NCI-H1105 treated with DMSO at 0.1 percent for 48 hours (cell line): ENCODE data around the gene UGT1A3.
"Not testable (repeated sequence)": the region's sequence is repeated elsewhere in the genome, so short reads cannot be mapped to it uniquely, and the experiment has no call there.

Source experiments
- DNase-seq: peaks from one replicate; lab custom pipeline; 2025; lab: John Stamatoyannopoulos, UW

Gene UGT1A3

DNA sequence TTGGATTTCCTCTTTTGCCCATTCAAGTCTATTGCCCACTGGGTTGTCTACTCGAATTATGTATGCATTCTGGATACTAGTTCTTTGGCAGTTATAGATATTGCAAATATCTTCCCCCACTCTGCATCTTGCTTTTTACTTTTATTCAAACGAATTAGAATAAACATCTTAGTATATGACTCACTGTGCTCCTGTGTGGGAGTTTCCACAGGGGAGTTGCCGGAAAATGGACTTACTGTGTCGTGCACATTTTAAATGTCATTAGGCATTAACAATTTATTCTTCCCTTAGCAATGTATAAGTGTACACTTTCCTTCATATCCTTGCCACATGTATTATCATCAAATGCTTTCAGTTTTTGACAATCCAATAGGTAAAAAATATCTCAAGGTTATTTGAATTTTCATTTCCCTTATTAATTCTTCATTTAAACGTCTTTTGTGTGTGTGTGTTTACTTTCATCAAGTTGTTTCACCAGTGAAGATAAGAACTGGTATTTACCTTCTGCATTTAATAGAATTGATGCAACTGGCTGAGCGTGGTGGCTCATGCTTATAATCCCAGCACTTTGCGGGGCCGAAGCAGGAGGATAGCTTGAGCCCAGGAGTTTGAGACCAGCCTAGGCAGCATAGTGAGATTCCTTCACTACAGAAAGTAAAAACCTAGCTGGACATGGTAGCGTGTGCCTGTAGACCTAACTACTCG, 20.8 kb upstream of the UGT1A3 start:
- DNase-seq, result no peak

DNA sequence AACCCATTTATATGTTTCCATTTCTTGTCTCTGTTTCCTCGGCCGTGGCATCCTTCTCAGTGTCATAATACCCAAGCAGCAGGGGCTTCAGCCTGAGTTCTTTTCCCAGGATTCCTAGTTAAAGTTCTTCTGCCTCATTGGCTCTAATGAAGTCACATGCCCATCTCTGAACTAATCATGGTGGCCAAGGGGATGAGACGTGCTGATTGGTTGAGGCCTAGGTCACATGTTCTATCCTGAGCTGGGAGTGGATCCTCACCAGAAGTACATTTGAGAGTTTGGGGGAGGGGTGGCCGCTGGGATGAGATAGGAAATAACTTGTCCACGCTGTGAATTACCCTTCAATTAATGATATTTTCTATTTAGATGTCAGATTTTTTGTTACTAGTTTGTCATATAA, 19.9 kb upstream of the UGT1A3 start:
- DNase-seq, result no peak

DNA sequence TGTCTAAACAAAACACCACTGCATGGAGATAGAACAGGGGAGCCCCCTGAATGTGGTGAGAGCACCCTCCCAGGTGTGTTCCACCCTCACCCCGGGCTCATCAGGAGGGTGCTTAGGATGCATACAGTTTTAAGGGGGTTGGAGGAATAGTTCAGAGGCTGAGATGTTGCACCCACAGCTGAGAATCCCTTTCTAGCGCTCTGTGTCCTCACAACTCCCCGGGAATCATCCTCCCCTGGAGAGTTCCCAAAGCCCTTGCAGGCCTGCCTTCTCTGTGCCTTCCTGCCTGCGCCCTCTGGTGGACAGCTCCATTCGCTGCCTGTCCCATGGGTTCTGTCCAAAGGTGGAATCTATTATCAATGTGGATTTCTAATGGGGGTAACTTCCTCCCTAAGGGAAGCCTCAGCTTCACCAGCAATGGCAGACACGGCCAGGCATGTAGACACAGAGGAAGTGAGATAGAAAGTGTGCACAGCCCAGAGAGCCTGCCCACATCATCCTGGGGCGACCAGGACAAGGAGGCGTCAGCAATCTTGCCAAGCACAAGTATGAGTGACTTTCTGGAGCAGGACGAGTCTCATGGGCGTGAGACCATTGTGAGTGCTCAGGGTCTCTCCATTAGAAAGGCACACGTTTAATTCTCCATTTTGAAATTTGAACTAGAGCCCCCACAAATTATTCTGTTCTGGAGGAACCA, 17.4 kb upstream of the UGT1A3 start:
- peak; percentile 54 for DNase-seq

DNA sequence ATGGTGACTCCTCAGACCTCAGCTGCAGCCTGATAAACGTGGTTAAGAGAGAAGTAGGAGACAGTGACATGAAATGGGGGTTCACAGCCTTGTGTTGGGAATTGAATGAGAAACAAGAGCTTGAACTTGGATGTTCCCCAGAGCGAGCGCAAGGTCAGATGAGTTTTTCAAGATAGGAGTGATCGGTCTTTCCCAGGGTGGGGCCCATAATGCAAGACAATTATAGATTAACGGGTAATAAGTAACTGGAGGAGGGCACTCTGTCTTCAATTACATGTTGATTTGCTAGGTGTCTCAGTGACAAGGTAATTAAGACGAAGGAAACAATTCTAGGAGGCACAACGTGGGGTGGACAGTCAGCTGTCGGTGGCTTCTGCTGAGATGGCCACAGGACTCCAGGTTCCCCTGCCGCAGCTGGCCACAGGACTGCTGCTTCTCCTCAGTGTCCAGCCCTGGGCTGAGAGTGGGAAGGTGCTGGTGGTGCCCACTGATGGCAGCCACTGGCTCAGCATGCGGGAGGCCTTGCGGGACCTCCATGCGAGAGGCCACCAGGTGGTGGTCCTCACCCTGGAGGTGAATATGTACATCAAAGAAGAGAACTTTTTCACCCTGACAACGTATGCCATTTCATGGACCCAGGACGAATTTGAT, 16.1 kb upstream of the UGT1A3 start, which contains the start of gene UGT1A5:
Gene UGT1A5 (plus strand): TSS at position 297 of the 651 bp plus-strand sequence. CDS start 85 bp downstream, at position 382.
- no peak for DNase-seq

DNA sequence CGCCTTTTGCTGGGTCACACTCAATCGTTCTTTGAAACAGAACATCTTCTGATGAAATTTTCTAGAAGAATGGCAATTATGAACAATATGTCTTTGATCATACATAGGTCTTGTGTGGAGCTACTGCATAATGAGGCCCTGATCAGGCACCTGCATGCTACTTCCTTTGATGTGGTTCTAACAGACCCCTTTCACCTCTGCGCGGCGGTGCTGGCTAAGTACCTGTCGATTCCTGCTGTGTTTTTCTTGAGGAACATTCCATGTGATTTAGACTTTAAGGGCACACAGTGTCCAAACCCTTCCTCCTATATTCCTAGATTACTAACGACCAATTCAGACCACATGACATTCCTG, 15.6 kb upstream of the UGT1A3 start:
- no peak for DNase-seq

DNA sequence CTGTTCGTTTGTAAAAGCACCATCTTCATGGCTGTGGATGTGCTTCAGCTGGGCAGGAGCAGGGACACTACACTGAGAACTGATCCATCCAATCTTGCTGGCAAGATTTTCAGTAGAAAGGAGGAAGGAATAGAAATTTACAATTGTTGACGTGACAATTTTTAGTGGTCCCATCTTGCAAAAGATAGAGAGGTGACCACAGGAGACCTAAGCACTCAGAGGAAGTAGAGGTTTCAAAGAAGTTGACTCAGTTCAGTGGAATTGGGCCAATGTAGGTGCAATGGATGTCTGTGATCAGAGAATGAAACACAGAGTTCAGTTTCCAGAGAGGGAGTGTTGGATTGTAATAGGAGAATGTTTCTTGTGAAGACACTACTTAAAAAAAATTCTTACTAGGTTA, 14.7 kb upstream of the UGT1A3 start:
- no peak for DNase-seq

DNA sequence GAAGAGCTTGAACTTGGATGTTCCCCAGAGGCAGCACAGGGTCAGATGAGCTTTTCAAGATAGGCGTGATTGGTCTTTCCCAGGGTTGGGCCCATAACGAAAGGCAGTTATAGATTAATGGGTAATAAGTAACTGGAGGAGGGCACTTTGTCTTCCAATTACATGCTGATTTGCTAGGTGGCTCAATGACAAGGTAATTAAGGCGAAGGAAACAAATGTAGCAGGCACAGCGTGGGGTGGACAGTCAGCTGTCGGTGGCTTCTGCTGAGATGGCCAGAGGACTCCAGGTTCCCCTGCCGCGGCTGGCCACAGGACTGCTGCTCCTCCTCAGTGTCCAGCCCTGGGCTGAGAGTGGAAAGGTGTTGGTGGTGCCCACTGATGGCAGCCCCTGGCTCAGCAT, 10.3 kb upstream of the UGT1A3 start, which contains the start of gene UGT1A4:
Gene UGT1A4 (plus strand): TSS at position 185 of the 400 bp plus-strand sequence. CDS start 85 bp downstream, at position 270.
- DNase-seq, result no peak

DNA sequence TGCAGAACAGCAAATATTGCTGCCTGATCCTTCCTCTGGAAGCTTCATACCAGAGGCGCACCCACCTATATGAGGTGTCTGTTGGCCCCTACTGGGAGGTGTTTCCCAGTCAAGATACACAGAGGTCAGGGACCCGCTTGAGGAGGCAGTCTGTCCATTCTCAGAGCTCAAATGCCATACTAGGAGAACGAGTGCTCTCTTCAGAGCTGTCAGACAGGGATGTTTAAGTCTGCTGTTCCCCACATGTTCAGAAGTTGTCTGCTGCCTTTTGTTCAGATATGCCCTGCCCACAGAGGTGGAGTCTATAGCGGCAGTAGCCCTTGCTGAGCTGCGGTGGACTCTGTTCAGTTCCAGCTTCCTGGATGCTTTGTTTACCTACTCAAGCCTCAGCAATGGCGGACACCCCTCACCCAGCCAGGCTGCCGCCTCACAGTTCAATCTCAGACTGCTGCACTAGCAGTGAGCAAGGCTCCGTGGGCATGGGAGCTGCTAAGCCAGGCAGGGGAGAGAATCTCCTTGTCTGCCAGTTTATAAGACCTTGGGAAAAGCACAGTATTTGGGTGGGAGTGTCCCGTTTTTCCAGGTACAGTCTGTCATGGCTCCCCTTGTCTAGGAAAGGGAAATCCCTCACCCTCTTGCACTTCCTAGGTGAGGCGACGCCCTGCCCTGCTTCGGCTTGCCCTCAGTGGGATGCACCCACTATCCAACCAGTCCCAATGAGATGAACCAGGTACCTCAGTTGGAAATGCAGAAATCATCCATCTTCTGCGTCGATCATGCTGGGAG, 8.2 kb downstream of the UGT1A3 start:
- DNase-seq, result not testable (repeated sequence)

DNA sequence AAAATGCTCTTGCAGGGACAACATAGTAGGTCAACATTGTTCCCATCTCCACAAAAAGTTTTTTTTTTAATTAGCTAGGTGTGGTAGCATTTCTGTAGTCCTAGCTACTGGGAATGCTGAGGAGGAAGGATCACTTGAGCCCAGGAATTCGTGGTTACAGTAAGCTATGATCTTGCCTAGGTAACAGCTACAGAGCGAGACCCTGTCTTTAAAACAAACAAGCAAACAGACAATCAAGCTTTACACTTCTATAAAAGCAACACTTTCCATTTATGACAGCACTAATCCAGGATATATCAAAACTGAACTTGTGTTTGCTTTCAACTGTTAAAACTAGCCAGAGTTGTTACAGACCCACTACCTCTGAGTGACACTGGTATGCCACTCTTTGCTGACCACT, 12.0 kb downstream of the UGT1A3 start:
- DNase-seq, result no peak

DNA sequence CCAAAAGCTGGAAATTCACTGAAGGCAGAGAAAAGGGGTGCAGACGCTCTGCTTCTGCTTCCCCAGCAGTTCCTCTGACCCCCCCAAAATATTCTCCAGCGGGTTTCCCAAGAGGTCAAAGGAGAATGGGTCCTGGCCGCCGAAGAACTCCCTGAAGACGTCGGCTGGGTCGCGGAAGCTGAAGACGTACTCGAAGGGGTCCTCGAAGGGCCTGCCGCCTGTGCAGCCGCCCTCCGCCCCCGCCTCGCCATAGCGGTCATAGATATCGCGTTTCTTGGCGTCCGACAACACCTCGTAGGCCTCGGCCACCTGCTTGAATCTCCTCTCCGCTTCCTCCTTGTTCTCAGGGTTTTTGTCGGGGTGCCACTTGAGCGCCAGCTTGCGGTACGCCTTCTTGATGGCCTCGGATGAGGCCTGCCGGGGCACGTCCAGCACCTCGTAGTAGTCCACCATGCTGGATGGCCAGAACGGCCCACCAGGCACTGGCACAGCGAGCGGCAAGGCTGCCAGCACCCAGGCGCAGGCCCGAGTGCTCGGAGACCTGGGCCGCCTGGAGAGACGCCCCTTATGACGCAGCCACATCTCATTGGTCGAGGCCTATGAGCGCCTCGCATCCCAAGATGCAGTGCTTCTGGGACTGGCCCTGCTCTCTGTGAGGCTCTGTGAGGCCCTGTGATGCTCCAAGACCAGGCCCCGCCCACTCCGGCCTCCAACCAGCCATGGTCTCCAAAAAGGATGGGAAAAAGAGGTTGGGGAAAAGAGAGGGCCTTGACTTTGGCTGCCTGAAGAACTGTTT, 14.8 kb downstream of the UGT1A3 start:
- no peak for DNase-seq

DNA sequence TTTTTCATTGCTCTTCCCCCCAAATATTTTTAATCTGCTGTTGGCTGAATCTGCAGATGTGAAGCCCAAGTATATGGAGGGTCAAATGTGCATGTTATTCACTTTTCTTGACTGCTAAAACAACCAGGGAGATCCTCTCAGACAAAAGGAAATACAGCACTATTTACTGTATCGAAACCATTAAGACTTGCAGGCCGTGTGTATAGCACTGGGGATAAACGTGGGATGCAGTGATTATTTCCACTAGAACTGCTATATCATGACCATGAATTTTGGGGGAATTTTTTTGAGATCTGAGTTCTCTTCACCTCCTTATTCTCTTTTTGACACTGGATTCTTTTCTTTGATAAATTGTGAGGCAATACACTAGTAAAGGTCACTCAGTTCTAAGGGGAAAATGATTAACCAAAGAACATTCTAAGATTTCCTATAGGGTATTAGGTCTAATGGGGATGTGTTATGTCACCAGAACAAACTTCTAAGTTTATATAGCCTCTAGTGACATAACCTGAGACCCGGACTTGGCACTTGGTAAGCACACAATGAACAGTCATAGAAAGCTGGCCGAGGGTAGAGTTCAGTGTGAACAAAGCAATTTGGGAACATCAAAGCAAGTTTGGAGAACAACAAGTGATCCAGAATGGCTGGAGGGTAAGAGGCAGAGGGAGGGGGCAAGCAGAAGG, 16.4 kb downstream of the UGT1A3 start:
- no peak for DNase-seq

DNA sequence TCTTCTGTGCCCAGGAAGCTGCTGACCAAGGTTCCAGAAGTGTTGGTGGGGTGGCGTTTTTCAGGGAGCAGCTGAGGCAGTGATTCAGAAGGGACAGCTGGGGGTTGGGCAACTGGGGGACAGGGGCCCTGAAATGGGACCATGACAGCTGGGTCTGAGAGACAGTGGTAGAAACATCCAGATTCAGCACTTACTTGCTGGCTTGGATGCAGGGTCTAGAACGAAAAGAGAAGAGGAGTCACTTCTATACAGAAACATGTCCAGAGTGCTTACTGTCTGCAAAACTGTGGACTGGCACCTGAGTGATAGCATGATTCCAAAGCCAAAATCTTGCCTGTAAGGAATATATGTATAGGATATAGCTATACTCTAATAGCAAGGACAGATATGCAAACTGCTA, 17.0 kb downstream of the UGT1A3 start:
- not testable (repeated sequence) for DNase-seq

DNA sequence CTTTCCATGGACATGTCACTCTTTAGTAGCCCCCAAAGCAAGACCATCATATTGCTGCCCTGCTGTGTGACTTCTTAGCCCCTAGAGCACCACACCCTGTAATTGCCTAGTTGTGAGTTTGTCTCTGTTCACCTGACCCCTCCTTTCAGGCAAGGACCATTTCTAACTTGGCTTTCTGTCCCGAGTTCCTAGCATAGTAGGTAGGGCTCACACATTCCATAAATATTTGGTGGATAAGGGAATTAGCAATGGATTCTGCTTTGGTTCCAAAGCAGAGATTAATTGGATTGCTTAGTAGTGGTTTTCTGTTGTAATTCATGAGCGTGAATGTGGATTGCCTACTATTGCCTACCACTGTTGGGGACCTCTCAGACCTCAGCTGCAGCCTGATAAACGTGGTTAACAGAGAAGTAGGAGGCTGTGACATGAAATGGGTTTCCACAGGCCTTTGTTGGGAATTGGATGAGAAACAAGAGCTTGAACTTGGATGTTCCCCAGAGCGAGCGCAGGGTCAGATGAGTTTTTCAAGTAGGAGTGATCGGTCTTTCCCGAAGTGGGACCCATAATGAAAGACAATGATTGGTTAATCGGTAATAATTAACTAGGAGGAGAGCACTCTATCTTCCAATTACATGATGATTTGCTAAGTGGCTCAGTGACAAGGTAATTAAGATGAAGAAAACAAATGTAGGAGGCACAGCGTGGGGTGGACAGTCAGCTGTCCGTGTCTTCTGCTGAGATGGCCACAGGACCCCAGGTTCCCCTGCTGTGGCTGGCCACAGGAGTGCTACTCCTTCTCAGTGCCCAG, 17.8 kb downstream of the UGT1A3 start:
- no peak for DNase-seq

DNA sequence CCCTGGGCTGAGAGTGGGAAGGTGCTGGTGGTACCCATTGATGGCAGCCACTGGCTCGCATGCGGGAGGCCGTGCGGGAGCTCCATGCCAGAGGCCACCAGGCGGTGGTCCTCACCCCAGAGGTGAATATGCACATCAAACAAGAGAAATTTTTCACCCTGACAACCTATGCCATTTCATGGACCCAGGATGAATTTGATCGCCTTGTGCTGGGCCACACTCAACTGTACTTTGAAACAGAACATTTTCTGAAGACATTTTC, 18.4 kb downstream of the UGT1A3 start:
- no peak for DNase-seq

DNA sequence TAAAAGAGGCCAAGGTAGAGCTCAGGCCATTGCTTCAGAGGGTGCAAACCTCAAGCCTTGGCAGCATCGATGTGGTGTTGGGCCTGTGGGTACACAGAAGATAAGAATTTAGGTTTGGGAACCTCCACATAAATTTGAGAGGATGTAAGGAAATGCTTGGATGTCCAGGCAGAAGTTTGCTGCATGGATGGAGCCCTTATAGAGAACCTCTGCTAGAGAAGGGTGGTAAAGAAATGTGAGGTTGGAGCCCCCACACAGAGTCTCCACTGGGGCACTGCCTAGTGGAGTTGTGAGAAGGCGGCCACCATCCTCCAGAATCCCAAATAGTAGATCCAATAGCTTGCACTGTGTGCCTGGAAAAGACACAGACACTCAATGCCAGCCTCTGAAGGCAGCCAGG, 21.8 kb downstream of the UGT1A3 start:
- not testable (repeated sequence) for DNase-seq

DNA sequence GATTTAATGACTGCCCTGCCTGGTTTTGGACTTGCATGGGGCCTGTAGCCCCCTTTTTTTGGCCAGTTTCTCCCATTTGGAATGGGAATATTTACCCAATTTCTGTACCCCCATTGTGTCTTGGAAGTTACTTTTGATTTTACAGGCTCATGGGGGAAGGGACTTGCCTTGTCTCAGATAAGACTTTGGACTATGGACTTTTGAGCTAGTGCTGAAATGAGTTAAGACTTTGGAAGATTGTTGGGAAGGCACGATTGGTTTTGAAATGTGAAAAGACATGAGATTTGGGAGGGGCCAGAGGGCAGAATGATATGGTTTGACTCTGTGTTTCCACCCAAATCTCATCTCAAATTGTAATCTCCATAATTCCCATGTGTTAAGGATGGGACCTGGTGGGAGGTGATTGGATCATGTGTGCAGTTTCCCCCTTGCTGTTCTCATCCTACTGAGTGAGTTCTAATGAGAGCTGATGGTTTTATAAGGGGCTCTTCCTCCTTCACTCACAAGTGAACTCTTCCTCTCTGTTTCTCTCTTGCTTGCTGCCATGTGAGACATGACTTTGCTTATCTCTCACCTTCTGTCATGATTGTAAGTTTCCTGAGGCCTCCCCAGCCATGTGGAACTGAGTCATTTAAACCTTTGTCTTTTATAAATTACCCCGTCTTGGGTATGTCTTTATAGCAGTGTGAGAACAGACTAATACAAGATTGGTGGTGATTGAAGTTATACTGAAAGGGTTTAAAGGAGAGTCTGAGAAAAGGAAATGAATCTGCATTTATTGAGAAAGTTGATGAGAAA, 22.6 kb downstream of the UGT1A3 start:
- DNase-seq, result not testable (repeated sequence)

DNA sequence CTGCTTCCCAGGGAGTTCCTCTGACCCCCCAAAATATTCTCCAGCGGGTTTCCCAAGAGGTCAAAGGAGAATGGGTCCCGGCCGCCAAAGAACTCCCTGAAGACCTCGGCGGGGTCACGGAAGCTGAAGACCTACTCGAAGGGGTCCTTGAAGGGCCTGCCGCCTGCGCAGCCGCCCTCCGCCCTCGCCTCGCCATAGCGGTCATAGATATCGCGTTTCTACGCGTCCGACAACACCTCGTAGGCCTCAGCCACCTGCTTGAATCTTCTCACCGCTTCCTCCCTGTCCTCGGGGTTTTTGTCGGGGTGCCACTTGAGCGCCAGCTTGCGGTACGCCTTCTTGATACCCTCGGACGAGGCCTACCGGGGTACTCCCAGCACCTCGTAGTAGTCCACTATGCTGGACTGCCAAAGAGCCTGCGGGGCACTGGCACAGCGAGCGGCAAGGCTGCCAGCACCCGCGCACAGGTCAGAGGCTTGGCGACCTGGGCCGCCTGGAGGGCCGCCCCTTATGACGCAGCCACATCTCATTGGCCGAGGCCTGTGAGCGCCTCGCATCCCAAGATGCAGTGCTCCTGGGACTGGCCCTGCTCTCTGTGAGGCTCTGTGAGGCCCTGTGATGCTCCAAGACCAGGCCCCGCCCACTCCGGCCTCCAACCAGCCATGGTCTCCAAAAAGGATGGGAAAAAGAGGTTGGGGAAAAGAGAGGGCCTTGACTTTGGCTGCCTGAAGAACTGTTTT, 26.2 kb downstream of the UGT1A3 start:
- DNase-seq, result no peak

DNA sequence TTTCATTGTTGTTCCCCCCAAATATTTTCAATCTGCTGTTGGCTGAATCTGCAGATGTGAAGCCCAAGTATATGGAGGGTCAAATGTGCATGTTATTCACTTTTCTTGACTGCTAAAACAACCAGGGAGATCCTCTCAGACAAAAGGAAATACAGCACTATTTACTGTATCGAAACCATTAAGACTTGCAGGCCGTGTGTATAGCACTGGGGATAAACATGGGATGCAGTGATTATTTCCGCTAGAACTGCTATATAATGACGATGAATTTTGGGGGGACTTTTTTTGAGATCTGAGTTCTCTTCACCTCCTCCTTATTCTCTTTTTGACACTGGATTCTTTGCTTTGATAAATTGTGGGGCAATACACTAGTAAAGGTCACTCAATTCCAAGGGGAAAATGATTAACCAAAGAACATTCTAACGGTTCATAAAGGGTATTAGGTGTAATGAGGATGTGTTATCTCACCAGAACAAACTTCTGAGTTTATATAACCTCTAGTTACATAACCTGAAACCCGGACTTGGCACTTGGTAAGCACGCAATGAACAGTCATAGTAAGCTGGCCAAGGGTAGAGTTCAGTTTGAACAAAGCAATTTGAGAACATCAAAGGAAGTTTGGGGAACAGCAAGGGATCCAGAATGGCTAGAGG, 27.7 kb downstream of the UGT1A3 start:
- DNase-seq, result no peak
